ENCODE data around the gene CEP76. TPM values are rescaled to one million over a fixed set of nuclear protein-coding genes. Genes with fewer than 3 reads are reported as not detected.

CEP76 gene
- total RNA-seq (2022) (26.4 and 29.7 TPM in 2 replicates), Bru-seq, nascent RNA (percentile 83 among the genes with signal in this experiment), BruChase-seq, experiment 1, labeled RNA remaining after a 2-hour chase (percentile 78 among the genes with signal in this experiment), BruChase-seq, experiment 2, labeled RNA remaining after a 6-hour chase (percentile 76 among the genes with signal in this experiment)
- long read RNA-seq, transcript CEP76-201 (12 exons, 2,939 nt): major isoform, 24 of 49 reads
- long read RNA-seq, partial matches to known transcripts: 13 of 49 reads
- long read RNA-seq, other reads (novel, unspliced or antisense): 8 of 49 reads

GRCh38 chr18:12702221-12703095, at the start of gene CEP76, which contains the start of gene PSMG2:
Gene CEP76, minus strand, starts transcription at chr18:12702723. Its CDS starts 175 bp downstream, at chr18:12702548.
Gene PSMG2, plus strand, starts transcription at chr18:12703042. Its CDS starts 66 bp downstream, at chr18:12703108.
- intact Hi-C loops (cut with micrococcal nuclease; ENCODE audit: unreplicated experiment): no loop called here
- TF ChIP-seq, protein P1, sequence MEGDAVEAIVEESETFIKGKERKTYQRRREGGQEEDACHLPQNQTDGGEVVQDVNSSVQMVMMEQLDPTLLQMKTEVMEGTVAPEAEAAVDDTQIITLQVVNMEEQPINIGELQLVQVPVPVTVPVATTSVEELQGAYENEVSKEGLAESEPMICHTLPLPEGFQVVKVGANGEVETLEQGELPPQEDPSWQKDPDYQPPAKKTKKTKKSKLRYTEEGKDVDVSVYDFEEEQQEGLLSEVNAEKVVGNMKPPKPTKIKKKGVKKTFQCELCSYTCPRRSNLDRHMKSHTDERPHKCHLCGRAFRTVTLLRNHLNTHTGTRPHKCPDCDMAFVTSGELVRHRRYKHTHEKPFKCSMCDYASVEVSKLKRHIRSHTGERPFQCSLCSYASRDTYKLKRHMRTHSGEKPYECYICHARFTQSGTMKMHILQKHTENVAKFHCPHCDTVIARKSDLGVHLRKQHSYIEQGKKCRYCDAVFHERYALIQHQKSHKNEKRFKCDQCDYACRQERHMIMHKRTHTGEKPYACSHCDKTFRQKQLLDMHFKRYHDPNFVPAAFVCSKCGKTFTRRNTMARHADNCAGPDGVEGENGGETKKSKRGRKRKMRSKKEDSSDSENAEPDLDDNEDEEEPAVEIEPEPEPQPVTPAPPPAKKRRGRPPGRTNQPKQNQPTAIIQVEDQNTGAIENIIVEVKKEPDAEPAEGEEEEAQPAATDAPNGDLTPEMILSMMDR (IDR thresholded peaks at IDR 0.05; ENCODE audit: insufficient read depth in 1 of 2, low read depth in 1 of 2, low read length in 1 of 2, severe bottlenecking in 1 of 2, unreplicated experiment in 1 of 2): no peak
- Histone ChIP-seq H3K4me1 (peaks cover 22% of the 10 kb centered on the region), H3K27me3 (replicated peaks; ENCODE audit: control insufficient read depth, insufficient read depth, low read length) (no peaks in the 10 kb centered on the region), H3K4me3 (ENCODE audit: low read depth, low read length) (peak within 1 kb of the TSS; percentile 50), H3K36me3 (ENCODE audit: control insufficient read depth, insufficient read depth, low read length) (0 out of 2 replicates have a peak, but pooled peaks cover under 1% of the 10 kb centered on the region), H3K9me3 (no peaks in the 10 kb centered on the region)
- Mint-ChIP-seq H3K27me3 (ENCODE audit: insufficient read depth, unreplicated experiment) (no peaks in the 10 kb centered on the region), H3K4me3 (ENCODE audit: unreplicated experiment) (peak within 1 kb of the TSS; percentile 92), H3K4me1 (ENCODE audit: low read depth, unreplicated experiment) (peaks cover 24% of the 10 kb centered on the region), H3K36me3 (ENCODE audit: insufficient read depth, unreplicated experiment) (peaks cover 50% of the 10 kb centered on the region), H3K27ac (ENCODE audit: unreplicated experiment) (peak within 1 kb of the TSS; percentile 100), H3K9me3 (ENCODE audit: unreplicated experiment) (no peaks in the 10 kb centered on the region)
- peak; percentile 90 to 93 for DNase-seq
- no TSS peak for BruUV-seq (replicated peaks)
- POLR2A ChIA-PET: interaction anchor here (0.5 to 1.7 kb wide), 18 partner anchors 9 to 1597 kb away, joined by 3 to 8 read pairs (median 4); partner anchors contain the start of genes AFG3L2, CEP192 and PTPN2
- CTCF ChIA-PET: interaction anchor here (0.5 to 1.3 kb wide), 3 partner anchors 181 to 517 kb away, joined by 3 to 4 read pairs (median 3); partner anchors contain the start of gene AFG3L2

- no peak overlapping the region for H3K4me3 ChIP-seq (ENCODE audit: low read depth, low read length)
- H3K36me3 ChIP-seq (ENCODE audit: control insufficient read depth, insufficient read depth, low read length): no peaks in the 10 kb centered on the region
- no peaks in the 10 kb centered on the region for H3K9me3 Mint-ChIP-seq (ENCODE audit: unreplicated experiment)
- H3K27me3 ChIP-seq (replicated peaks; ENCODE audit: control insufficient read depth, insufficient read depth, low read length): no peaks in the 10 kb centered on the region
- no TSS peak for BruUV-seq (replicated peaks)
- peaks cover 10% of the 10 kb centered on the region for H3K36me3 Mint-ChIP-seq (ENCODE audit: insufficient read depth, unreplicated experiment)
- intact Hi-C loops (cut with micrococcal nuclease; ENCODE audit: unreplicated experiment): no loop called here
- CTCF ChIA-PET: no interaction called here
- TF ChIP-seq, protein P1 (IDR thresholded peaks at IDR 0.05; ENCODE audit: insufficient read depth in 1 of 2, low read depth in 1 of 2, low read length in 1 of 2, severe bottlenecking in 1 of 2, unreplicated experiment in 1 of 2): no peak
- H3K4me3 Mint-ChIP-seq (ENCODE audit: unreplicated experiment): no peak overlapping the region
- H3K4me1 Mint-ChIP-seq (ENCODE audit: low read depth, unreplicated experiment): no peaks in the 10 kb centered on the region
- H3K27ac Mint-ChIP-seq (ENCODE audit: unreplicated experiment): no peak overlapping the region
- DNase-seq: no peak
- POLR2A ChIA-PET: no interaction called here
- H3K9me3 ChIP-seq: no peaks in the 10 kb centered on the region
- H3K27me3 Mint-ChIP-seq (ENCODE audit: insufficient read depth, unreplicated experiment): no peaks in the 10 kb centered on the region
- no peaks in the 10 kb centered on the region for H3K4me1 ChIP-seq
These were observed 49.4 kb upstream of the CEP76 start for GRCh38 chr18:12751891-12752290.

DNA sequence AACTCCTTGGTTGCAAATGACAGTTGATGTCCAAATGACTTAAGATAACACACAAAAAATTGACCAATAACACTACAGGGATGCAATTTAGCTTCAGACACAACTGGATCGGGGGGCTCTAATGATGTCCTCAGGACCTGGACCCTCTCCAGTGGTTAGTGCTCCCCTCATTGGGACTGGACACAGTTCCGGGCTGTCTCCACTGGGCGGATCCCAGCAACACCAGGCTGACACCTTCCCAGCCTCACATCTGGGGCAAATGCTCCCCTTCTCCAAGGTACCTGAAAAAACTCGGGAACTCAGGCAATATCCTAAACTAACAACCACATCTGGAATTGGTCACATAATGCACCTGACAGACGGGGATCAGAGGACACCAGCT, 49.0 kb upstream of the CEP76 start:
- Histone ChIP-seq H3K4me1 (no peaks in the 10 kb centered on the region), H3K27me3 (replicated peaks; ENCODE audit: control insufficient read depth, insufficient read depth, low read length) (no peaks in the 10 kb centered on the region), H3K9me3 (no peaks in the 10 kb centered on the region), H3K4me3 (ENCODE audit: low read depth, low read length) (no peak overlapping the region), H3K36me3 (ENCODE audit: control insufficient read depth, insufficient read depth, low read length) (no peaks in the 10 kb centered on the region)
- ChIA-PET POLR2A (no interaction called here), CTCF (no interaction called here)
- H3K27me3 Mint-ChIP-seq (ENCODE audit: insufficient read depth, unreplicated experiment): no peaks in the 10 kb centered on the region
- H3K27ac Mint-ChIP-seq (ENCODE audit: unreplicated experiment): no peak overlapping the region
- H3K9me3 Mint-ChIP-seq (ENCODE audit: unreplicated experiment): no peaks in the 10 kb centered on the region
- TF ChIP-seq, protein P1 (IDR thresholded peaks at IDR 0.05; ENCODE audit: insufficient read depth in 1 of 2, low read depth in 1 of 2, low read length in 1 of 2, severe bottlenecking in 1 of 2, unreplicated experiment in 1 of 2): no peak
- no peak for DNase-seq
- intact Hi-C loops (cut with micrococcal nuclease; ENCODE audit: unreplicated experiment): no loop called here
- H3K4me3 Mint-ChIP-seq (ENCODE audit: unreplicated experiment): no peak overlapping the region
- BruUV-seq (replicated peaks): no TSS peak
- H3K4me1 Mint-ChIP-seq (ENCODE audit: low read depth, unreplicated experiment): no peaks in the 10 kb centered on the region
- H3K36me3 Mint-ChIP-seq (ENCODE audit: insufficient read depth, unreplicated experiment): peaks cover 7% of the 10 kb centered on the region

All from Caco-2 (cell line).